ENCODE results near the gene CAMK2D.
A peak's percentile ranks its signal among the peaks of the same experiment; 100 is the strongest.

CAMK2D gene

DNA sequence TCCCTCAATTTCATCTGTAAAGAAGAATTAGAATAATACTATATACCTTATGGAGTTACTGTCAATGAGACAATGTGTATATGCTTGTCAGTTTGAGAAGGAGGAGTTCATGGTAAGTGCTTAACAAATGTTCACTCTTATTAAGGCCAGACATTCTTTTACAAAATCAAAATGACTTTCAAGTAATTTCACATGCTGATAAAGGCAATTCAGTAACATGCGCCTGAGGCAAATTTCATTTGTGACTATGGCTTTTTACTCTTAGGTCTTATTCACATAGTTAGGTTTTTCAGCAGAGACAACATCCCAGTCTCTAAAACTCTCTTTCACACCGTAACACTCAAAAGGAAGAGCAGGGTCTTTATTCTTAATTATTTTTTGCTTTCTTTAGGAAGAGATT lies 174.4 kb downstream of the CAMK2D start:
- Histone ChIP-seq H3K4me3 (no peak overlapping the region), H3K27ac (0 out of 2 replicates have a peak overlapping the region, but pooled peaks have one; percentile 16), H3K36me3 (ENCODE audit: insufficient read depth, low read length) (no peaks in the 10 kb centered on the region), H3K9ac (ENCODE audit: insufficient read length) (no peak overlapping the region), H3K9me3 (ENCODE audit: low read depth, low read length) (no peaks in the 10 kb centered on the region)
- TF ChIP-seq FOXP2 (optimal IDR thresholded peaks at IDR 0.05; ENCODE audit: control extremely low read depth, extremely low read length, insufficient read depth) (no peak), EZH2 (IDR thresholded peaks at IDR 0.05) (no peak), POLR2AphosphoS5 (IDR thresholded peaks at IDR 0.05; ENCODE audit: borderline replicate concordance, low read depth, low read length) (no peak)
- peak; percentile 73 for DNase-seq (ENCODE audit: low read depth, low spot score)

DNA sequence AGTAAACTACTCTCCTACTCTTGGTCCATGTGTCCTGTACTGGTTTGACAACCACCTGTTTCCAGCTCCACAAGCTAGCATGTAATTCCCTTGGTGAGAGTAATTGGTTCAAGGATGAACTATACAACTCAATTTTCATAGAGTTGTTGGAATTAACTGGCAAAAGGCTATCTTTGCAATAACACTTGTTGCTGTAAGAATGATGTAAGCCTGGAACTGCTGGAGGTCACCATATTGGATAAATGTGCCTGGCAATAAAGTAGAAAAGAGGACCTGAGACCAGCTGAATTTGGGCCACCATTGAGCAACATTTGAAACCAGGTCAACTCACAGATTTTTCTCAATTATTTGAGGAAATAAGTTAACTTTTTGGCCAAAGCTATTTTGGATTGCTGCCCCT lies 175.5 kb downstream of the CAMK2D start:
- H3K9ac ChIP-seq (ENCODE audit: insufficient read length) = no peak overlapping the region
- no peaks in the 10 kb centered on the region for H3K36me3 ChIP-seq (ENCODE audit: insufficient read depth, low read length)
- no peak overlapping the region for H3K4me3 ChIP-seq
- no peak overlapping the region for H3K27ac ChIP-seq
- TF ChIP-seq FOXP2 (optimal IDR thresholded peaks at IDR 0.05; ENCODE audit: control extremely low read depth, extremely low read length, insufficient read depth) = no peak
- no peak for TF ChIP-seq EZH2 (IDR thresholded peaks at IDR 0.05)
- no peak for DNase-seq (ENCODE audit: low read depth, low spot score)
- no peaks in the 10 kb centered on the region for H3K9me3 ChIP-seq (ENCODE audit: low read depth, low read length)

- Histone ChIP-seq H3K9ac (ENCODE audit: insufficient read length) (no peak overlapping the region), H3K36me3 (ENCODE audit: insufficient read depth, low read length) (no peaks in the 10 kb centered on the region), H3K9me3 (ENCODE audit: low read depth, low read length) (no peaks in the 10 kb centered on the region), H3K4me3 (no peak overlapping the region), H3K27ac (no peak overlapping the region)
- no peak for DNase-seq (ENCODE audit: low read depth, low spot score)
- TF ChIP-seq EZH2 (IDR thresholded peaks at IDR 0.05) (no peak), FOXP2 (optimal IDR thresholded peaks at IDR 0.05; ENCODE audit: control extremely low read depth, extremely low read length, insufficient read depth) (no peak), POLR2AphosphoS5 (IDR thresholded peaks at IDR 0.05; ENCODE audit: borderline replicate concordance, low read depth, low read length) (no peak)
Observed at GRCh38 chr4:113584407-113585150, 177.0 kb downstream of the CAMK2D start.

DNA sequence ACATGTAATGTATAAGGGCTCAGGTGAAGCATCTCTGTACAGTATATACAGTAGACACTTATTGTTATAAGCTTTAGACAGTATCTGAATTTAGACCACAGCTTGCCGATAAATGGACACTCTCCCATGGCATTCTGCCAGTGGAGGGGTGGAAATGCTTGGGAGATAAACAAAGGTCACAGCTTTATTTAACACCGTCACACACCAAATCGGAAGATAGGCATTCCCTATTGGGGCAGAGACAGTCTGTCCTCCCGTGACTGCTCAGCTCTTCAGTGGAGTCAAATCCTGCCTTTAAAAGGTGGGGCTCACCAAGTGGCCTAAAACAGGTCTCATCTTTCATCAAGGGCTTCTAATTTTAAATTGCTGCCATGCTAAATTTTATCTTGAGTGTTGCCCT lies 178.8 kb downstream of the CAMK2D start:
- H3K9ac ChIP-seq (ENCODE audit: insufficient read length) = no peak overlapping the region
- no peak overlapping the region for H3K27ac ChIP-seq
- H3K9me3 ChIP-seq (ENCODE audit: low read depth, low read length) = no peaks in the 10 kb centered on the region
- TF ChIP-seq POLR2AphosphoS5 (IDR thresholded peaks at IDR 0.05; ENCODE audit: borderline replicate concordance, low read depth, low read length) (no peak), FOXP2 (optimal IDR thresholded peaks at IDR 0.05; ENCODE audit: control extremely low read depth, extremely low read length, insufficient read depth) (no peak), EZH2 (IDR thresholded peaks at IDR 0.05) (no peak)
- no peak overlapping the region for H3K4me3 ChIP-seq
- DNase-seq (ENCODE audit: low read depth, low spot score) = no peak
- no peaks in the 10 kb centered on the region for H3K36me3 ChIP-seq (ENCODE audit: insufficient read depth, low read length)

DNA sequence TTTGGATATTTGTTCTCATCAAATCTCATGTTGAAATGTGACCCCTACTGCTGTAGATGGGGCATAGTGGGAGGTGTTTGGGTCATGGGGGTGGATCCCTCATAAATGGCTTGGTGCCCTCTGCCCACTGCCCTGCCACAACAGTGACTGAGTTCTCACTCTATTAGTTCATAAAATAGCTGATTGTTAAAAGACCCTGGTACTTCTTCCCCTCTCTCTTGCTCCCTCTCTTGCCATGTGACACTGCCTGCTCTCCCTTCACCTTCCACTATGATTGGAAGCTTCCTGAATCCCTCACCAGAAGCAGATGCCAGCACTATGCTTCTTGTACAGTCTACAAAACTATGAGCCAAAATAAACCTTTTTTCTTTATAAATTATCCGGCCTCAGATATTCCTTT lies 182.2 kb downstream of the CAMK2D start:
- DNase-seq (ENCODE audit: low read depth, low spot score) = no peak
- Histone ChIP-seq H3K36me3 (ENCODE audit: insufficient read depth, low read length) (no peaks in the 10 kb centered on the region), H3K9me3 (ENCODE audit: low read depth, low read length) (no peaks in the 10 kb centered on the region), H3K27ac (no peak overlapping the region), H3K4me3 (no peak overlapping the region), H3K9ac (ENCODE audit: insufficient read length) (no peak overlapping the region)
- TF ChIP-seq EZH2 (IDR thresholded peaks at IDR 0.05) (no peak), FOXP2 (optimal IDR thresholded peaks at IDR 0.05; ENCODE audit: control extremely low read depth, extremely low read length, insufficient read depth) (no peak), POLR2AphosphoS5 (IDR thresholded peaks at IDR 0.05; ENCODE audit: borderline replicate concordance, low read depth, low read length) (no peak)

DNA sequence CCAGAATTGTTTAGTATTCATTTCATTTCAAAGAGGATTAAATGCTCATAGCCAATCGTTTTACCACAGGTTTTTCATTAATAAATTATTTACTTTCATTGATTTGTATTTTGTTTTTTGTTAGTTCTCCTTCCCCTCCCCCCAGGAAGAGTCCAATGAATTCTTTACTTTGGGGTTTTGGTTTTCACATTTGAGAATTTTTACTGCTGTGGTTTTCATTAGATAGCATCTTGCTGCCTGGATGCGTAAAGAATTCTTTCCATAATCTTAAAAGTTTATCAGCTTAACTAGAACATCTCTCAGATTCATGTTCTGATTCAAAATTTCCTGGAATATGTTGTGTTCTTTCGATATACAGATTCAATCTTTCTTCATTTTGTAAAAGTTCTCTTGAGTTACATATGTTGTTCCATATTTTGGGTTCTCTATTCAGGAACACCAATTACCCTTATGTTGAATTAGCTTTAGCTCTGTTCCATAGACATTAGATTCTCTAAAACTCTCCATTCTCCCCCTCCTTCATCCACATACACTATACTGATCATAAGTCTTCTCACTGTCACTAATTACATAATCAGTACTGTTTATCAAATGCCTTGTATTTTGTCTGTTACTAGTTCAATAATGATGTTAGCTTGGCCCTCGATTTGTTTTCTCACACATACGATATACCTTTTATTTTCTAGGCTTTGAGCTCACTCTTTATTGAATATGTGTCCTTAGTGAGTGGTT lies 184.4 kb downstream of the CAMK2D start:
- Histone ChIP-seq H3K36me3 (ENCODE audit: insufficient read depth, low read length) (no peaks in the 10 kb centered on the region), H3K9ac (ENCODE audit: insufficient read length) (no peak overlapping the region), H3K27ac (peak overlapping the region; percentile 92), H3K9me3 (ENCODE audit: low read depth, low read length) (no peaks in the 10 kb centered on the region), H3K4me3 (peak overlapping the region; percentile 48)
- TF ChIP-seq EZH2 (IDR thresholded peaks at IDR 0.05) = no peak
- no peak for TF ChIP-seq POLR2AphosphoS5 (IDR thresholded peaks at IDR 0.05; ENCODE audit: borderline replicate concordance, low read depth, low read length)
- TF ChIP-seq FOXP2 (optimal IDR thresholded peaks at IDR 0.05; ENCODE audit: control extremely low read depth, extremely low read length, insufficient read depth) = no peak
- no peak for DNase-seq (ENCODE audit: low read depth, low spot score)

- Histone ChIP-seq H3K4me3 (peak overlapping the region; percentile 44), H3K27ac (peak overlapping the region; percentile 92), H3K36me3 (ENCODE audit: insufficient read depth, low read length) (no peaks in the 10 kb centered on the region), H3K9ac (ENCODE audit: insufficient read length) (peak overlapping the region; percentile 29), H3K9me3 (ENCODE audit: low read depth, low read length) (no peaks in the 10 kb centered on the region)
- TF ChIP-seq POLR2AphosphoS5 (IDR thresholded peaks at IDR 0.05; ENCODE audit: borderline replicate concordance, low read depth, low read length) (no peak), FOXP2 (optimal IDR thresholded peaks at IDR 0.05; ENCODE audit: control extremely low read depth, extremely low read length, insufficient read depth) (no peak), EZH2 (IDR thresholded peaks at IDR 0.05) (no peak)
- peak; percentile 42 for DNase-seq (ENCODE audit: low read depth, low spot score)
Observed at GRCh38 chr4:113575401-113575800, 186.1 kb downstream of the CAMK2D start.

DNA sequence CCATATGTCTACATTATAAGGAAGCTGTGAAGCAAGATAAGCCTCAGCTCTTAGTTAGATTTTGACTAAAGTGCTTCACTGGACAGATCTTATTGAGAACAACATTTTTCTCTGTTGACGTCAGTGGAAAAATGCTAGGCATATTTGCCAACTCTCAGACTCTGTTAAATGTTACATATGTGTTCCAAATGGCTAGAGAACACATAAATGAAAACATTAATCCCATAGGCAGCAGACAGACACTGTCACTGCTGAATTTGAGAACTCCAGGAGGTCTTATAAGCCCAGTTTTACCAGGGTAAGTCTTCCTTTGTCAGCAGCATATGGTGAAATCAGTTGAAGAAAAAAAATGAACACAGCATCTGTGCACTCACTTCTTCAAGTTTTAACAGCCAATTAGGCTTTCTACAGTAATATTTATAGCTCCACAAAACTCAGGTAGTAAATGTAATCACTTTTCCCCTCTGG lies 186.9 kb downstream of the CAMK2D start:
- Histone ChIP-seq H3K27ac (peak overlapping the region; percentile 92), H3K9me3 (ENCODE audit: low read depth, low read length) (no peaks in the 10 kb centered on the region; the same call in 1 of the 2 replicates), H3K4me3 (peak overlapping the region; percentile 44), H3K36me3 (ENCODE audit: insufficient read depth, low read length) (no peaks in the 10 kb centered on the region), H3K9ac (ENCODE audit: insufficient read length) (peak overlapping the region; percentile 19)
- TF ChIP-seq EZH2 (IDR thresholded peaks at IDR 0.05) = no peak
- no peak for TF ChIP-seq POLR2AphosphoS5 (IDR thresholded peaks at IDR 0.05; ENCODE audit: borderline replicate concordance, low read depth, low read length)
- no peak for TF ChIP-seq FOXP2 (optimal IDR thresholded peaks at IDR 0.05; ENCODE audit: control extremely low read depth, extremely low read length, insufficient read depth)
- peak; percentile 71 for DNase-seq (ENCODE audit: low read depth, low spot score)
